Mesenchymal stem cell (in vitro differentiated cells and primary cell): ENCODE data around the gene SPTLC2. TPM values are rescaled to one million over a fixed set of nuclear protein-coding genes. Genes with fewer than 3 reads are reported as not detected.
A peak's percentile ranks its signal among the peaks of the same experiment; 100 is the strongest.
"Not testable (repeated sequence)": the region's sequence is repeated elsewhere in the genome, so short reads cannot be mapped to it uniquely, and the experiment has no call there.

ENCODE experiments used
- DNase-seq: peaks from one replicate; pipeline ENCODE4 v3.0.0-alpha.2; 2013
- H2AFZ ChIP-seq: one replicate; pipeline ENCODE4 v1.6.1; 2013; ENCODE audit warnings: low read depth, mild to moderate bottlenecking, control low read depth, inconsistent platforms, low read length, moderate library complexity
- H2AK5ac ChIP-seq: 2 replicates; pipeline ENCODE4 v1.6.1; 2013; ENCODE audit warnings: low read length, moderate library complexity, mild to moderate bottlenecking, inconsistent platforms; ENCODE audit not compliant: severe bottlenecking
- H2BK120ac ChIP-seq: one replicate; pipeline ENCODE4 v1.6.1; 2013; ENCODE audit warnings: low read depth, mild to moderate bottlenecking, inconsistent platforms, low read length, moderate library complexity
- H2BK12ac ChIP-seq, 2 experiments: one replicate each; pipeline ENCODE4 v1.6.1; 2013; ENCODE audit warnings: inconsistent platforms in 2 of 2, low read length in 2 of 2, mild to moderate bottlenecking in 2 of 2, moderate library complexity in 2 of 2, control low read depth in 1 of 2
- H2BK15ac ChIP-seq: one replicate; pipeline ENCODE4 v1.6.1; 2013; ENCODE audit warnings: mild to moderate bottlenecking, low read depth, inconsistent platforms; ENCODE audit not compliant: poor library complexity, severe bottlenecking
- H2BK5ac ChIP-seq: 2 replicates; pipeline ENCODE4 v1.6.1; 2013; ENCODE audit warnings: low read depth, mild to moderate bottlenecking, low read length, control low read depth, inconsistent platforms; ENCODE audit not compliant: poor library complexity, severe bottlenecking
- H3K14ac ChIP-seq, 2 experiments: one replicate each; pipeline ENCODE4 v1.6.1; 2013; ENCODE audit warnings: inconsistent platforms in 2 of 2, low read length in 2 of 2, control low read depth in 1 of 2, mild to moderate bottlenecking in 1 of 2, moderate library complexity in 1 of 2
- H3K18ac ChIP-seq, 2 experiments: one replicate each; pipeline ENCODE4 v1.6.1; 2013; ENCODE audit warnings: inconsistent platforms in 2 of 2, low read length in 2 of 2, control low read depth in 1 of 2, low read depth in 1 of 2, mild to moderate bottlenecking in 1 of 2
- H3K23ac ChIP-seq, 2 experiments: one replicate each; pipeline ENCODE4 v1.6.1; 2013; ENCODE audit warnings: inconsistent platforms in 2 of 2, low read length in 2 of 2, mild to moderate bottlenecking in 2 of 2, moderate library complexity in 2 of 2, control low read depth in 1 of 2
- H3K27ac ChIP-seq: 2 replicates; pipeline ENCODE4 v1.5.1; 2013; ENCODE audit warnings: mild to moderate bottlenecking, moderate library complexity, low read length, control low read depth, inconsistent platforms; ENCODE audit not compliant: poor library complexity, severe bottlenecking
- H3K27me3 ChIP-seq, 2 experiments: 2 replicates each; pipeline versions ENCODE4 v1.6.1 to v1.7.0; 2013; ENCODE audit warnings: low read length in 2 of 2, mild to moderate bottlenecking in 2 of 2, moderate library complexity in 2 of 2, control low read depth in 1 of 2, inconsistent platforms in 1 of 2; ENCODE audit not compliant: control insufficient read depth in 1 of 2, insufficient read depth in 1 of 2
- H3K36me3 ChIP-seq, 2 experiments: 2 replicates each; pipeline versions ENCODE4 v1.6.1 to v1.7.0; 2013; ENCODE audit warnings: low read length in 2 of 2, control low read depth in 1 of 2, inconsistent platforms in 1 of 2, low read depth in 1 of 2, mild to moderate bottlenecking in 1 of 2; ENCODE audit not compliant: insufficient read depth in 2 of 2, control insufficient read depth in 1 of 2
- H3K4ac ChIP-seq, 2 experiments: one replicate each; pipeline ENCODE4 v1.6.1; 2013; ENCODE audit warnings: inconsistent platforms in 2 of 2, low read length in 2 of 2, mild to moderate bottlenecking in 2 of 2, moderate library complexity in 2 of 2, control low read depth in 1 of 2, low read depth in 1 of 2
- H3K4me1 ChIP-seq: 2 replicates; pipeline ENCODE4 v1.6.1; 2013; ENCODE audit warnings: low read depth, low read length, control low read depth; ENCODE audit not compliant: control insufficient read depth, insufficient read depth
- H3K4me2 ChIP-seq: 2 replicates; pipeline ENCODE4 v1.6.1; 2013; ENCODE audit warnings: low read length, mild to moderate bottlenecking, inconsistent platforms; ENCODE audit not compliant: poor library complexity, severe bottlenecking
- H3K4me3 ChIP-seq, 2 experiments: 2 replicates each; pipeline versions ENCODE4 v1.5.1 to v1.7.0; 2013; ENCODE audit warnings: low read length in 2 of 2, mild to moderate bottlenecking in 2 of 2, control low read depth in 1 of 2, low read depth in 1 of 2; ENCODE audit not compliant: insufficient read depth in 1 of 2
- H3K79me1 ChIP-seq: replicated peaks from 2 replicates; pipeline ENCODE4 v1.6.1; 2013; ENCODE audit warnings: mild to moderate bottlenecking, control low read depth, low read length, inconsistent platforms; ENCODE audit not compliant: poor library complexity, severe bottlenecking
- H3K9ac ChIP-seq: 2 replicates; pipeline ENCODE4 v1.7.0; 2013; ENCODE audit warnings: mild to moderate bottlenecking, low read length, moderate library complexity
- H3K9me3 ChIP-seq: 2 replicates; pipeline ENCODE4 v1.7.0; 2013; ENCODE audit warnings: mild to moderate bottlenecking, low read length; ENCODE audit not compliant: control insufficient read depth
- H4K8ac ChIP-seq: one replicate; pipeline ENCODE4 v1.6.1; 2013; ENCODE audit warnings: inconsistent platforms, mild to moderate bottlenecking, low read length, moderate library complexity
- H4K91ac ChIP-seq: one replicate; pipeline ENCODE4 v1.6.1; 2013; ENCODE audit warnings: mild to moderate bottlenecking, low read length, inconsistent platforms
- WGBS: methylation state at CpG from one replicate; pipeline ENCODE4 v1.1.7; 2013; ENCODE audit warnings: mixed read lengths; 5-methylcytosine and 5-hydroxymethylcytosine counted together
- polyA plus RNA-seq, 2 experiments: library from polyadenylated mRNA; stranded (reverse); fragments of 200-250 nt; gene quantifications; one replicate each; pipeline ENCODE4 v1.2.3, GENCODE V29; 2013

SPTLC2 gene, protein sequence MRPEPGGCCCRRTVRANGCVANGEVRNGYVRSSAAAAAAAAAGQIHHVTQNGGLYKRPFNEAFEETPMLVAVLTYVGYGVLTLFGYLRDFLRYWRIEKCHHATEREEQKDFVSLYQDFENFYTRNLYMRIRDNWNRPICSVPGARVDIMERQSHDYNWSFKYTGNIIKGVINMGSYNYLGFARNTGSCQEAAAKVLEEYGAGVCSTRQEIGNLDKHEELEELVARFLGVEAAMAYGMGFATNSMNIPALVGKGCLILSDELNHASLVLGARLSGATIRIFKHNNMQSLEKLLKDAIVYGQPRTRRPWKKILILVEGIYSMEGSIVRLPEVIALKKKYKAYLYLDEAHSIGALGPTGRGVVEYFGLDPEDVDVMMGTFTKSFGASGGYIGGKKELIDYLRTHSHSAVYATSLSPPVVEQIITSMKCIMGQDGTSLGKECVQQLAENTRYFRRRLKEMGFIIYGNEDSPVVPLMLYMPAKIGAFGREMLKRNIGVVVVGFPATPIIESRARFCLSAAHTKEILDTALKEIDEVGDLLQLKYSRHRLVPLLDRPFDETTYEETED
- polyA plus RNA-seq (2013, experiment 1 of 2): 16.1 TPM
- 15.5 TPM for polyA plus RNA-seq (2013, experiment 2 of 2)

DNA sequence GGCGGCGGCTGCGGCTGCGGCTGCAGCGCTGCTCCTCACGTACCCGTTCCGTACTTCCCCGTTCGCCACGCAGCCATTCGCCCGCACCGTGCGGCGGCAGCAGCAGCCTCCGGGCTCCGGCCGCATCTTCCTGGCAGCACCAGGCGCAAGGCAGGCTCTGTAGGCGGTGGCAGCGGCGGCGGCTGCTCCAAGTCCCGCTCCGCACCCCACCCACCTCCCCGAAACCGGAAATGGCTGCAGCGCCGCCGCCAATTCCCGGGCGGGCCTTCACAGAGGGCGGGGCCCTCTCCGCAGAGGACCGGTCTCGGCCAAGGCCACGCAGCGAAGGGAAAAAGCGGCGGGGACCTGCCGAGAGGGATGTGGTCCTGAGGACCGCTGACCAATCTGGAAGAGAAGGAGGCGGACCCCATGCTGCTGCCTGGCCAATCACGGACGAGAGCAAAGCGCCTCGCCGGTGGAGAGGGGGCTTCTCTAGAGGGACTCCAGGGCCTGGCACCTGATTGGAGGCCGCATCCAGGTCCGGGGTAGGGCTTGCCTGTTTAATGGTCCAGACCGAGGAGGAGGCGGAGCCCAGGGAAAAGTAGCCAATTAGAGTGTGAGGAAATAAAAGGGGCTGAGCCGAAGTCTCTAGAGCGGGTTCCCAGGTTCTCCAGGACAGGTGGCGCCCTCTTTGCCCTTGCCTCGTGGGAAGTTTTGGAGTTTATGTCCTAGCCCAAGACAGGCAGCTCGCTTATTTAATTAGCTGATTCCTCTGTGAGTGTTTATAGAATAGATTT is at the start of gene SPTLC2:
SPTLC2 (minus strand) TSS at position 184 of the 776 bp plus-strand sequence; CDS start at position 126, 58 bp downstream.
- Histone ChIP-seq H3K36me3 (peaks cover 0 to 4% of the 10 kb centered on the region in 2 experiments), H3K79me1 (peaks cover 2% of the 10 kb centered on the region), H4K91ac (peak within 1 kb of the TSS; percentile 98), H2BK12ac (peak within 1 kb of the TSS; percentile 15 to 89), H3K9ac (peak within 1 kb of the TSS; percentile 89), H3K4me2 (peak within 1 kb of the TSS; percentile 64), H3K18ac (peak within 1 kb of the TSS; percentile 95 to 97), H3K4me1 (no peaks in the 10 kb centered on the region), H2BK5ac (peak within 1 kb of the TSS; percentile 10), H3K4ac (peak within 1 kb of the TSS in 1 of 2 experiments; percentile 89), H2BK120ac (peak within 1 kb of the TSS; percentile 79), H3K9me3 (no peaks in the 10 kb centered on the region), H2AK5ac (no peak within 1 kb of the TSS), H3K4me3 (peak within 1 kb of the TSS; percentile 97 to 100), H3K27me3 (peaks cover 6 to 9% of the 10 kb centered on the region in 2 experiments), H3K14ac (peak within 1 kb of the TSS; percentile 86 to 98), H2AFZ (peak within 1 kb of the TSS; percentile 94), H4K8ac (peak within 1 kb of the TSS; percentile 90), H2BK15ac (peak within 1 kb of the TSS; percentile 83), H3K23ac (peak within 1 kb of the TSS in 1 of 2 experiments; percentile 98), H3K27ac (peak within 1 kb of the TSS; percentile 57)
- WGBS: under 1% methylated on average over 56 of the region's 58 CpGs
- peak; percentile 100 for DNase-seq

DNA sequence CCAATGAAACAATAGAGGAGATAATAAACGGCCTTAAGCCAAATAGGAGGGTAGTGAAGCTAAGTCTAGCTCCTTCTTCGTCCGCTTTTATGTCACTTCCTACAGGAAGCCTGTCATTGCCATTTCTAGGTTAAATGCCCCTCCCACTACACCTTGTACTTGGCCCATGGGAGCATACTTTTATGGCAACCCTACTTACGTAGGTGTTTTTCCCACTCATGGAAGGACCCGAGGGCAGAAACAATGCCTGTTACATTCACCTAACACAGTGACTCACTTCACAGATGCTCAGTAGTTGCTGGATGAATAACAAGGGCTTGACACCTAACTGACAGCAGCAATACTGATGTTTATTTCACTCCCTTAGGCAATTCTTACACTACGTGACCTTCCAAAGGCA is 46.9 kb upstream of the SPTLC2 start:
- no peak overlapping the region for H2BK12ac ChIP-seq
- H3K27me3 ChIP-seq: peaks cover 0 to 5% of the 10 kb centered on the region in 2 experiments
- H3K79me1 ChIP-seq: no peaks in the 10 kb centered on the region
- H3K4ac ChIP-seq: no peak overlapping the region
- H2BK5ac ChIP-seq: no peak overlapping the region
- no peak overlapping the region for H3K18ac ChIP-seq
- H3K23ac ChIP-seq: no peak overlapping the region
- H4K8ac ChIP-seq: no peak overlapping the region
- no peaks in the 10 kb centered on the region for H3K9me3 ChIP-seq
- H3K14ac ChIP-seq: no peak overlapping the region
- WGBS: 81% methylated on average over 6 of the region's 6 CpGs
- H3K4me1 ChIP-seq: peaks cover 4% of the 10 kb centered on the region
- H2BK120ac ChIP-seq: no peak overlapping the region
- H3K36me3 ChIP-seq: no peaks in the 10 kb centered on the region
- H3K9ac ChIP-seq: no peak overlapping the region
- H2BK15ac ChIP-seq: no peak overlapping the region
- no peak overlapping the region for H3K4me3 ChIP-seq
- H4K91ac ChIP-seq: no peak overlapping the region
- peak; percentile 12 for DNase-seq
- no peak overlapping the region for H2AFZ ChIP-seq
- H3K4me2 ChIP-seq: no peak overlapping the region
- H2AK5ac ChIP-seq: no peak overlapping the region
- no peak overlapping the region for H3K27ac ChIP-seq

DNA sequence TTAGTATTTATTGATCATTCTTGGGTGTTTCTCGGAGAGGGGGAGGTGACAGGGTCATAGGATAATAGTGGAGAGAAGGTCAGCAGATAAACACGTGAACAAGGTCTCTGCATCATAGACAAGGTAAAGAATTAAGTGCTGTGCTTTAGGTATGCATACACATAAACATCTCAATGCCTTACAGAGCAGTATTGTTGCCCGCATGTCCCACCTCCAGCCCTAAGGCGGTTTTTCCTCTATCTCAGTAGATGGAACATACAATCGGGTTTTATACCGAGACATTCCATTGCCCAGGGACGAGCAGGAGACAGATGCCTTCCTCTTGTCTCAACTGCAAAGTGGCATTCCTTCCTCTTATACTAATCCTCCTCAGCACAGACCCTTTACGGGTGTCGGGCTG is 45.1 kb upstream of the SPTLC2 start:
- H3K4me3 ChIP-seq, H2AFZ ChIP-seq, H2BK15ac ChIP-seq, H3K27ac ChIP-seq, H4K91ac ChIP-seq, H2AK5ac ChIP-seq, H3K27me3 ChIP-seq, H3K23ac ChIP-seq, H3K4me1 ChIP-seq, H4K8ac ChIP-seq, DNase-seq, H3K9me3 ChIP-seq, H3K79me1 ChIP-seq, H3K14ac ChIP-seq, H3K36me3 ChIP-seq, H3K18ac ChIP-seq, H2BK12ac ChIP-seq, H3K4ac ChIP-seq, H2BK120ac ChIP-seq, H2BK5ac ChIP-seq, H3K4me2 ChIP-seq, H3K9ac ChIP-seq: not testable (repeated sequence)
- 76% methylated on average over 7 of the region's 9 CpGs for WGBS
